Skeletal muscle satellite cell (primary cell): ENCODE data around the gene ZBTB20.

ENCODE experiments used
- H3K27me3 ChIP-seq: 2 replicates; pipeline ENCODE4 v1.7.0; 2013; ENCODE audit warnings: low read length; ENCODE audit not compliant: control insufficient read depth, insufficient read depth
- H3K36me3 ChIP-seq: 2 replicates; pipeline ENCODE4 v1.7.0; 2013; ENCODE audit warnings: mild to moderate bottlenecking, control low read depth, low read length; ENCODE audit not compliant: insufficient read depth
- H3K4me1 ChIP-seq: 2 replicates; pipeline ENCODE4 v1.7.0; 2013; ENCODE audit warnings: low read length; ENCODE audit not compliant: control insufficient read depth, insufficient read depth
- H3K4me2 ChIP-seq: 2 replicates; pipeline ENCODE4 v1.7.0; 2013; ENCODE audit warnings: mild to moderate bottlenecking, low read length
- H3K4me3 ChIP-seq: 2 replicates; pipeline ENCODE4 v1.7.0; 2013; ENCODE audit warnings: low read length
- H3K9ac ChIP-seq: 2 replicates; pipeline ENCODE4 v1.7.0; 2013; ENCODE audit warnings: mild to moderate bottlenecking, low read depth, low read length, moderate library complexity
- H3K9me3 ChIP-seq: replicated peaks from 2 replicates; pipeline ENCODE4 v1.7.0; 2013; ENCODE audit warnings: mild to moderate bottlenecking, control low read depth, low read length

Gene ZBTB20

DNA sequence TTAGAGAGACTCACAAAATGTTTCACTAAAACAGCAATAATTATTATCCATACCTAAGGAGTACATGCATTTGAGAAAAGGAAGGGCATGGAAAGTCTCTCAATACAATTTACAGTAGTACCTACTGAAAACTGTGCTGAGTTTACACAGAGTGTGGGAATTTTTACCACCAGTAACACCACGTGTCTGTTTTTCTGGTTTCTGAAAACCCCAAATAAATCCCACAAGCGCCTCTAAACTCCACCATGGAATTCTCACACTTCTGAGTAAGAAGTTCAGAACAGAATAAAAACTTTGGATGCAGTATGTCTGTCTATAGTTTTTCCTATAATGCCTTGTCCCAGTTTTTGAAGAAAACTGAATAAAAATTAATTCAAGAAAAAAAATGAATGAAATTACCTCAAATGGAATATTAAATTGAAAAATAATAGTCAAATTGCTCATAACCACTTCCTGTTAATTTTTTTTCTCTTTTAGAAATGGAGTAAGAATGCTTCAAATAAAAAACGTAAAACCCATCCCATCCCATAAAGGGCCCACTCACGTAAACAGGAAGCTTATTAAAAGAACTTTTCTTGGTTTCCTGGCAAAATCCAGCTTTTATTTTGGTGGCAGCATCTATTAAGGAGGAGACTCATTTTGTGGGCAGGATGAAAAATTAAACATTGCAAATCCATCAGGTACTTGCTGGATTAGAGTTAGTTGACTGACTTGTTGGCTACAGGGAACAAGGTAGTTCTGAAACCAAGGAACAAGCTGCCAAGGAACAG is 475.2 kb downstream of the ZBTB20 start:
- H3K4me3 ChIP-seq, result no peak overlapping the region
- H3K4me1 ChIP-seq, result peaks cover 38% of the 10 kb centered on the region
- peak overlapping the region; percentile 9 for H3K4me2 ChIP-seq
- H3K9ac ChIP-seq, result no peak overlapping the region
- no peaks in the 10 kb centered on the region for H3K9me3 ChIP-seq
- H3K27me3 ChIP-seq, result no peaks in the 10 kb centered on the region
- no peaks in the 10 kb centered on the region for H3K36me3 ChIP-seq

DNA sequence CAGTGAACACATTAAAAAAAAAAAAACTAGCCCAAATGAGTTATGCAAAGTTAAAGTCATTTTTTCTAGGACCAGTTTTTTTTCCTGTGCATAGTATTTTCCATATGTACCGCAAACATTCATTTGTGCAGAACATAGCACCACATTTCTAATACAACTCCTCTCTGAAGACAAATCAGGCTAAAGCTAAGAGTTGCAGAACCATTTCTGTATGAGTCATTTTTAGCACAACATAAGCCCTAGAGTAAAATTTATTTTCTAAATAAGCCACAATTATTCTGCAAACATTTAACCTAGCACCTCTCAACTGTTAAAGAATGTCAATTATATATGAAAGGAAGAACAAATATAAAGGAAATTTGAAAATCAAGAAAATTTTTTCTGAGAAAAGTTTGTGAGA is 477.5 kb downstream of the ZBTB20 start:
- Histone ChIP-seq H3K4me2 (no peak overlapping the region), H3K27me3 (no peaks in the 10 kb centered on the region), H3K9me3 (no peaks in the 10 kb centered on the region), H3K4me1 (peaks cover 36% of the 10 kb centered on the region), H3K9ac (no peak overlapping the region), H3K36me3 (no peaks in the 10 kb centered on the region), H3K4me3 (no peak overlapping the region)

DNA sequence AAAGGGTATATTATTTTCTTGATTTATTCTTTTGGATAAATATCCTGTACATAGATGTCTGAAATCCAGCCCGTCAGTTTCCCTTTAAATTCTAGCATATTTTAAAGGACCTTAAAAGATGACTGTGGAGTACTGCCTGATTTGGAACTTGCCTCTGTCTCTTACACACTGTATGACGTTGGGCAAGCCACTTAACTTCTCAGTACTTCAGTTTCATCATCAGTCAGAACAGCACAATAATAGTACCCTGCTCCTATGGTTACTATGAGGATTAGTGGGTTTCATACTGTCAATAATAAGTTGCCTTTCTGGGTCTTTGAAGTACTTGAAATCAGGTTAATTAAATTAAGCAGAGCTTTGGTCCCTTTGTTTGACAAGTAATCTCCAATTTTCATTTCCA is 479.0 kb downstream of the ZBTB20 start:
- H3K9me3 ChIP-seq, result no peaks in the 10 kb centered on the region
- H3K36me3 ChIP-seq, result no peaks in the 10 kb centered on the region
- H3K4me1 ChIP-seq, result peaks cover 22% of the 10 kb centered on the region
- no peak overlapping the region for H3K4me3 ChIP-seq
- H3K9ac ChIP-seq, result no peak overlapping the region
- H3K4me2 ChIP-seq, result no peak overlapping the region
- H3K27me3 ChIP-seq, result no peaks in the 10 kb centered on the region

DNA sequence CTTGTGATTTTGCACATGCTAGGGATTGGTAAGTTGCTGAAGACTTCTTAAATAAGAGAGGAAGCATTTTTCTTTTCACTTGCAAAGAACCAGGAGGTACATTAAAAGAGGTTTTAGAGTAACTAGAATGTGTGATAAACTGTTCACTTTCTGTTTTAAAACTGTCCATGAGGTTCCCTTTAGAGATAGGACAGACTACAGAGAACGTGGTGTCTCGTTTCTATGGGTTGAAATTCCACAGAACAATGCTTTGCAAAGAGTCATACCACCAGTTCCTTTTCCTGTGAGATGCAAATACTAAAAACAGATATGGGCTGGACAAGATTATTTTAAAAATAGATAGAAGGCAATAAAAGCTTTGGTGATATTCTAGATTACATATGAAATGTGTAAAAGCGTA is 480.5 kb downstream of the ZBTB20 start:
- H3K36me3 ChIP-seq, result no peaks in the 10 kb centered on the region
- no peaks in the 10 kb centered on the region for H3K9me3 ChIP-seq
- no peak overlapping the region for H3K4me3 ChIP-seq
- H3K4me2 ChIP-seq, result no peak overlapping the region
- no peak overlapping the region for H3K9ac ChIP-seq
- no peaks in the 10 kb centered on the region for H3K27me3 ChIP-seq
- H3K4me1 ChIP-seq, result peaks cover 13% of the 10 kb centered on the region

DNA sequence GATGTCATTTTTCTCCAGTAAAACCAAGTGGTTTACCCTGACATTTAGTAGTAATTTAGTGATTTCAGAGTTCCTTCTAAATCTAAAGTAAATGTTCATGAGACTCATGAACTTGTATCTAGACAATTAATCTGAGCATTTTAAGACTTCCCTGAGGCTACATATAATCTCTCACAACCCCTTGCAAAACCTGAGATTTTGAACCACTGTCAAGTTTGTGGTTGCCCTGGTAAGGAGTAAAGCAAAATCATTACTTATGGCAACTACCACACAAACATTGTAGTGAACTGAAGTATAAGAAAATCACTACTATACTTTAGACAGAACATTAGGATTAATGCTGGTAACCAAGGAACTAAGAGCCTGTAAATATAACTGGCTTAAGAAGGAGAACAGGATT is 483.1 kb downstream of the ZBTB20 start:
- Histone ChIP-seq H3K4me3 (no peak overlapping the region), H3K9me3 (no peaks in the 10 kb centered on the region), H3K36me3 (no peaks in the 10 kb centered on the region), H3K9ac (no peak overlapping the region), H3K4me2 (no peak overlapping the region), H3K27me3 (no peaks in the 10 kb centered on the region), H3K4me1 (peaks cover 17% of the 10 kb centered on the region)

DNA sequence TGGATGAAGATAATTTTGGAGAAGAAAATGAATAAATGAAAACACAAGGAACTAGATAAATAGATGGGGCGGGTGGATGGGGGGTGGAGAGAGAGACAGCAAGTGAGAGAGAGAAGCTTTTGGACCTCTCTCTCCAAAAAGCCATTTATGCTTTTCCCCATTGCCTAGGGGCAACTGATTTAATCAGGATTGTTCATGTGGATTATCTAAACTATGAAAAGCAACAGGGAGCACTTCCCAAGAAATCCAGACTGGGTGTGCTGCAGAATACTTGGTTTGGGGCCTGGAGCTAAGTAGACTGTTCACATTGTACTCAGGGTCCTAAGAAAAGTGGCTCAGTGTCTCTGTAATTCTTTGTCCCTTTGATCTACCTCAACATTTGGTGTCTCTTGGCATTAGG is 486.3 kb downstream of the ZBTB20 start:
- Histone ChIP-seq H3K27me3 (no peaks in the 10 kb centered on the region), H3K4me2 (no peak overlapping the region), H3K4me1 (peaks cover 17% of the 10 kb centered on the region), H3K9ac (no peak overlapping the region), H3K9me3 (no peaks in the 10 kb centered on the region), H3K4me3 (no peak overlapping the region), H3K36me3 (no peaks in the 10 kb centered on the region)

DNA sequence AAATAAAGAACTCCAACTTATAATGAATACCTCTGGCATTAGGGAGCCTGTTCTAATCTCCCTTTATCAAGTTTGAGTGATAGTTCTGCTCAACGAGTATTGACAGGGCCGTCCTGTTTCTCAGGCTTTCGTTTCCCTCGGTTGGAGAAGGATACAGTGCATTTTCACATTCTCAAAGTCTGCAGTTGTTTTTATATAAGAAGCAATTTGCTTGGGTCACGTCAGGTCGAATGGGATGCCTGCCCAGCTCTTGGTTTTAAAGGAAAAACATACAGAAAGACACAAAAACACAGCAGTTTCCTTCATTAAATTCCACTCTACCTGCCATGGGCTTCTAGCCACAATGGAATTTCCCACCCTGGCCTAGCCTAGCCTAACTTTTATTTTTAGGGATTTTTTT is 487.0 kb downstream of the ZBTB20 start:
- peak overlapping the region; percentile 36 for H3K4me3 ChIP-seq
- peaks cover 17% of the 10 kb centered on the region for H3K4me1 ChIP-seq
- peak overlapping the region; percentile 63 for H3K4me2 ChIP-seq
- H3K9me3 ChIP-seq, result no peaks in the 10 kb centered on the region
- H3K27me3 ChIP-seq, result no peaks in the 10 kb centered on the region
- H3K36me3 ChIP-seq, result no peaks in the 10 kb centered on the region
- no peak overlapping the region for H3K9ac ChIP-seq

DNA sequence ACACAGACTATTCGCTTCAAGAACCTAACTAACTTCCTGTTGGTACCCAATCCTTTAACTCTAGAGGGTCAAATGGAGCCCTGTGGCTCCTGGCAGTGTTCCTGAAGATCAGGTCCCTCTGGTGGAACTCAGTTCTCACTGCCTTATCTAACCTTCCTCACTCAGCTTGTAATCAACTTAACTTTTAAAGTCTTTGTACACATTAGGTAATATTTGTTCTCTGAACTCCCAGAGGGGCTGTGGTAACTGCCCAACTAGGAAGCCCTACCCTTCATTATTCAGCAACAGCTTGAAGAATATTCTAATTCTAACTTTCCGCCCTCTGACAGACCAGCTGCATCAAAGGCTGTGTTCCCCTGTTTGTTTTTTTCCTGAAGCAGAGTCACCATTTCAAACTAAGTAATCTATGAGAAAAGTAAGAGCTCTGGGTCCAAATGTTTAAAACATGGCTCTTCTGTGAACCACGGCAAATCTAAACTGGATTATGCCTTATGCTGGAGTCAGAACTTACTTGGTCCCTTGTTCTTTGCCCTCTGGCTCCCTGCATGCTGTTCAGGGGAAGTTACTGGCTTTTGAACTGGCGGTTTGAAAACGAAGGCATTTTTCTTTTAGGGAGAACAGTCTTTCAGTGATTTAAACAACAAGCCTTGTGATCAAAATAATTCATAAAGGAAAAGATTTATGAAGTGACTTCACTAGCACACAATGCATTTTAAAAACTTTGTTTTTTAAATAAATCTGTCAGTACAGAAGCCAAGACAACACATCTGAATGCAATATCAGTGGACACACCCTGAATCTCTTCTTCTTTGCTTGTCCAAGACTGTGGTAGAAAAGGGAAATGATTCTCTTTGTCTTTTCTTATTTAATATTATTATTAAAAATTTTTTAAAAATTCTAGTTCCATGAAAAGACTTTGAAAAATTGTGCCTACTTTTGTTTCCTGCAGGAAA is 487.7 kb downstream of the ZBTB20 start:
- Histone ChIP-seq H3K36me3 (no peaks in the 10 kb centered on the region), H3K9me3 (no peaks in the 10 kb centered on the region), H3K27me3 (no peaks in the 10 kb centered on the region), H3K4me1 (peaks cover 17% of the 10 kb centered on the region), H3K4me3 (no peak overlapping the region), H3K9ac (no peak overlapping the region), H3K4me2 (peak overlapping the region; percentile 63)

DNA sequence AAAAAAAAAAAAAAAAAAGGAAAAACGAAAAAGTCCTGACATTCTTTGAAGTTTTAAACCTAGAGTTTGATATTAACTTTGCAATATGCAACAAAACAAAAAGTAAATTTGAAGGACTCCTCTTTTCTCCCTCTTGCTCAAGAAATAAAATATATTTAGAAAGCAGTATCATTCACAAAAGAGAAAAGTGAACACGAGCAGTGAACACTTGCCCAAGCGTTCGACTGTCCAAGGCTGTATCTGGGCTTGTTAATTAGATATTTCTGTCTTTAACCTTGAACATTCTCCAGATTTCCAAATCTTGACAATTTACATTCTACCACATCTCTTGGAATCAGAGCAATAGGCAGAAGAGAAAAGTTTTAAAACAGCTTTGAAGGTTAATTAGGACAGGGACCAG is 495.5 kb downstream of the ZBTB20 start:
- no peaks in the 10 kb centered on the region for H3K9me3 ChIP-seq
- no peak overlapping the region for H3K4me2 ChIP-seq
- no peak overlapping the region for H3K9ac ChIP-seq
- H3K27me3 ChIP-seq, result no peaks in the 10 kb centered on the region
- H3K4me1 ChIP-seq, result peaks cover 27% of the 10 kb centered on the region
- no peaks in the 10 kb centered on the region for H3K36me3 ChIP-seq
- no peak overlapping the region for H3K4me3 ChIP-seq

DNA sequence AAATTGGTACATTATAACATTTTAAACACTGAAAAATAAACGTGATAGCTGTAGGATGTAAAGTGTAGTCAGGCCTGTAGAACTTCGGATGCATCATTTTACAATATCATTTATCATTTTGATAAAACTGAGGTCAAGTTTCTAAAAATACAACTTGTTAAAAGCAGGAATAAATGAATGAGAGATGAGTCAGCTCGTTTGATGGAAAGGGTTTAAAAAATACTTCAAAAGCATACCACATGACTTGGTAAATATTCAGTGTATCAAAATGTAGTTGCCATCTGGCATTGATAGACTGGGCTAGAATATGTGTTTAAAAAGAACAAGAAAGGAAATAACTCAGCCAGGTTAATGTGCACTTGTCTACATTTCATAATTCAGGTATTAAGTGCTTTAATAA is 496.3 kb downstream of the ZBTB20 start:
- Histone ChIP-seq H3K4me1 (peaks cover 32% of the 10 kb centered on the region), H3K9ac (no peak overlapping the region), H3K4me3 (no peak overlapping the region), H3K9me3 (no peaks in the 10 kb centered on the region), H3K4me2 (peak overlapping the region; percentile 11), H3K36me3 (no peaks in the 10 kb centered on the region), H3K27me3 (no peaks in the 10 kb centered on the region)

DNA sequence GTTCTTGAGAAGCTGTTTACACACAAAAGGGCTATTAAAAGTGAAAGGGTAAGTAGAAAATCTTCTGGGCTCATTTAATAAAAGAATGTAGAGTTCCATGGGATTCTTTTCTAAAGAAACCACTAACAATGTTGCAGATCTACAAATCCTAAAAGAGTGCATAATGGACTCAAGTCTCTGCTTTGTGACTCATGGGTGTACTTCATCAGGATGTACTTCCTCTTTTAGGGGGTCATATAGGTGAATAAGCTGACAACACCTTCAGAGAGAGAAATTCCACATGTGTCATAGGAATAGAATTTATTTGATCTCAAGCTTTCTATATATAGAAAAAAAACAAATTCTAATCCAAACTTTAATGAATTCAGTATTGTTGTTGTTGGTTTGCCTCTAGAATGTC is 497.8 kb downstream of the ZBTB20 start:
- H3K27me3 ChIP-seq, result no peaks in the 10 kb centered on the region
- no peak overlapping the region for H3K4me3 ChIP-seq
- no peak overlapping the region for H3K4me2 ChIP-seq
- H3K36me3 ChIP-seq, result no peaks in the 10 kb centered on the region
- no peak overlapping the region for H3K9ac ChIP-seq
- peaks cover 44% of the 10 kb centered on the region for H3K4me1 ChIP-seq
- no peaks in the 10 kb centered on the region for H3K9me3 ChIP-seq
